Raji (cell line): Measurements from ENCODE around the gene LHPP.

Source experiments
- POLR2A ChIP-seq: IDR thresholded peaks from 2 replicates; pipeline ENCODE4 v1.6.1; 2011; ENCODE audit warnings: low read depth, low read length, control low read depth; ENCODE audit not compliant: insufficient read depth

LHPP gene

GRCh38 chr10:124646483-124647352 is 185.1 kb downstream of the LHPP start:
- TF ChIP-seq POLR2A = no peak

- no peak for TF ChIP-seq POLR2A
These were observed 186.0 kb downstream of the LHPP start for GRCh38 chr10:124647421-124648130.

GRCh38 chr10:124648131-124648475 is 186.5 kb downstream of the LHPP start:
- TF ChIP-seq POLR2A = no peak

GRCh38 chr10:124648738-124649137 is 187.1 kb downstream of the LHPP start:
- TF ChIP-seq POLR2A = no peak

DNA sequence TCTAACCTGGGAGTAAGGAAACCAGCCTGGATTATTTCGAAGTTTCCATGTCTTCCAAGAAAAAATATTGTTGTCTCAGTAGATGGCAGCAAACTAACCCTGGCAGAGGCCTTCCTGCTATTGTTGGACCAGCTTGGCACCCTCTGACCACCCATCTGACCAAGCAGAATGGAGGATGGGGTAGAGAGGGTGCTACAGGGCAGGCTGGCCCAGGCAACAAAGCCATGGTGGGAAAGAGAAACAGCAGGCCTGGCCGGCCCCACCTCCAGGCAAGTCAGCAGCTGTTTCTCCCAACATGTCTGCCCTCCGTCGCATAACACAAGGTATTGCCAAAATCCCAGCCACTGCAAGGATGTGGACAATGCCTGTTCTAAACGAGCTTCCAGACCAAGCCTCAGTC is 187.6 kb downstream of the LHPP start:
- TF ChIP-seq POLR2A = no peak

GRCh38 chr10:124650263-124650662 is 188.6 kb downstream of the LHPP start:
- no peak for TF ChIP-seq POLR2A

DNA sequence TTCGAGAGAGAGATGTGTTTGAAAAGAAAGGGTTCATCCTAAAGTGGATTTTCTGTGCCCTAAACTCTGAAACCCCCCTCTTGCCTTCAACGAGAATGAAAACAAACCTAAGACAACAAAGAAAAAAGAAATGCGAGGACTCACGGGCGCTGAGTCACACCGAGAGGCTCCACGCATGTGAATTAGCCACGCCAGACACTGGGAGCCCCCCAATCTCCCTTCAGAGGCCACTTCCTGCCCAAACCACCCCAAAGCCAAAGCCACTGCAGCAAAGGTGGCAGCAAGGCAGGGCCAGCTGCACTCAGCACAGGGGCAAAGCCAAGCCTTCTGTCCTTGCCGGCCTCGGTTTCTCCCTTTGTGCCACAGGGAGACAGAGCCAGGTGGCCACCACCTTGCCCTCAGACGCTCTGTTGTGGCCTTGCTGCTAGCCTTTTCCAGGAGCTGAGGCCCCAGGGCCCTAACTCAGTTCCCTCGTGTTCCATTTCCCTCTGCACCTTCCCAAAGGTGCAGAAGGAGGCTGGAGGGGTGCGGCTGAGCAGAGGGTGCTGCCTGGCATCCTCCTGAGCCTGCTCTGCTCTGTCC is 189.3 kb downstream of the LHPP start:
- no peak for TF ChIP-seq POLR2A

DNA sequence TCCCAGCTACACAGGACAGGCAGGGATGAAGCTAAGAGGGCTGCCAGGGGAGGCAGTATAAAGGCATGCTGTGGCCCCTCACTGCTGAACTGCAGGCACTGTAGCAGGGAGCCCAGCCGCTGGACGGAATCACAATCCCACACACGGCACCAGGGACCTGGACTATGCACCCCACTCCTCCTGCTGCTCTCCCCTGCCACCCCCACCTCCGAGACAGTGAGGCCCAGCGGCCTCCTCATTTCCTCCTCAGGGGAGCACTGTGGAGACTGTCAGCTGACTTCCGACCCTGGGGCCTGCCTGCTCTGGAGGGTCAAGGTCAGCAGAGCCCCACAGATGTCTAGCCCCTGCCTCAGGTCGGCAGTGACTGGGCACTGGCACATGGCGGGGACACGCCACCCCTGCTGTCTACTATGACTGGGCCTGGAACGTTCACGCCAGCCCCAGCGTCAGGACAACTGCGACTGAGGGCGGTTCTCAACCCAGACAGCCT is 189.8 kb downstream of the LHPP start:
- TF ChIP-seq POLR2A = no peak

GRCh38 chr10:124652200-124652599 is 190.6 kb downstream of the LHPP start:
- TF ChIP-seq POLR2A = no peak

- TF ChIP-seq POLR2A = no peak
These were observed 191.1 kb downstream of the LHPP start for GRCh38 chr10:124652701-124653100.

DNA sequence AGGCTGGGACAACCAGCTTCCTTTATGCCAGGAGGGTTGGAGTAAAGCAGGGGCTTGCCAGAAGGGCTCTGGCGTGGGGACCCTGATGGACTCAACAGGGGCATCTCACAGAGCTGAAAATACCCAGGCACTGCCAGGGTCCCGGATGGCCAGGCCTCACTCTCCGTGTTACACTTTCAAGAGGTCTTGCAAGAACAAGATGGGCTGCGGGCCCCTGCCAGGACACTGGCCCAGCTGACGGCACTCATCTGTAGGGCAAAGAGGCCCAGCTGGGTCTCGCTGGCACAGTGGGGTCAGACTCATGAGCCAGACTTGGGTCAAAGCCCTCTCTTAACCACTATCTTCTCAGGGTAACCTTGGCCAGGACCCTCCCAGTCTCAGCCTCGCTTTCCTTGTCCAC is 191.7 kb downstream of the LHPP start:
- no peak for TF ChIP-seq POLR2A

DNA sequence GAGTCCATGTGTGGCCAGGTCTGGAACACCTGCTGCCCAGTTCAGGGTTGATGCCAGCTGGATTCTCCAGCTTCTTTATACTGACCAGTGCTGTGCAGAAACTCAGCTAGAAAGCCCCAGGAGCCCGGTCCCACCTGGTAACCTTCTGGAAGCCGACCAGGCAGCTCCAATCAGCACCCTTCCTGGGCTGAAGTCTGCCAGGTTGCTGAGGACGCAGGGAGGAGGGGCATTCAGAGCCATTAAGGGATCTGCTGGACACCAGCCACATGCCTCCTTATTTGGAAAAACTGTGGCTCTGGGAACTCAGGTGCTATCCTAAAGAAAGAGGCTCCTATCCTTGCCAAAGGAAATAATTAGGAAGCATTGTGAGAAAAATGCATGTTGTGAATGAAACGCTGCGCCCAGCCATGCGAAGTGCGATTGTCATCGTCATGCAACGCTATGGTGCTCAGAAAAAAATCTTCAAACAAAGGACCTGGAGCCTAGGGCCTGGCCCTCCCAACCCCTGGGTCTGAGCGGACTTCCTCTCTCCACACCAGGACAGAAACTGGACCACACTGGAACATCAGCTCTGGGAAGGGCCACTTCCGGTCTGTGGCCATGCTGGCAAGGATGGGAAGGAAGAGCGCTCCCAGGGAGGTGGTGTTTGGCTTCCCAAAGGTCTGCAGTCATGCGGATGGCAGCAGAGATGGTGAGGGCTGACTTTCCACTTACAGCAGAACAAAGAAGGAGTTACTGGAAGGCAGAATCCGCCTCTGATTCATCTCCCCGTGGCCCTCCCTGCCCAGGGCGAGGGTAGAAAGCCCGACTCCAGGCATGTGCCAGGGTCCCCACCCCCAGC is 192.4 kb downstream of the LHPP start:
- TF ChIP-seq POLR2A = no peak

DNA sequence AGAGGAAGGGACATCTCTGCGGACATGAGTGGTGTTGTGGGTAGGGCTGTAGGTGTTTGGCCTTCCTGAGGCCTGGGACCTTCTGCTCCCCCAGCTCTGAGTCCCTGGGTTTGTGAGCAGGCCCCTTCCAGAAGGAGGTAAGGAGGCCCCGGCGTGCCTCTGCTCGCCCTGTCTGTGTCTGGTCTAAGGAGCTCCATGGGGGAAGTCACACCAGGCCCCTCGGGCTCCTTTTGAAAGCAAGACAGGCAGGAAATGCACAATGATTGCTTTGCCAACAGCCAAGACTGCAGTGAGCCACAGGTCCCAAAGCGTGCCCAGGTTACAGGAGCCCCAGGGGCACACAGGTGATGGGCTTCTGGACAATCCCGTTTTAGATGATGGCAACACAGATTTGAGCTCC is 193.1 kb downstream of the LHPP start:
- no peak for TF ChIP-seq POLR2A

GRCh38 chr10:124655191-124656112 is 193.8 kb downstream of the LHPP start:
- no peak for TF ChIP-seq POLR2A
